HG03354 (cell line): ENCODE measurements around the gene C1orf185.
"Not testable (repeated sequence)": the region's sequence is repeated elsewhere in the genome, so short reads cannot be mapped to it uniquely, and the experiment has no call there.

ENCODE experiments used
- ATAC-seq: cut with Tn5 transposase; IDR thresholded peaks from one replicate; pipeline ENCODE4 v1.9.1; 2021; ENCODE audit warnings: mild to moderate bottlenecking; ENCODE audit not compliant: unreplicated experiment, poor library complexity, severe bottlenecking

Gene C1orf185

DNA sequence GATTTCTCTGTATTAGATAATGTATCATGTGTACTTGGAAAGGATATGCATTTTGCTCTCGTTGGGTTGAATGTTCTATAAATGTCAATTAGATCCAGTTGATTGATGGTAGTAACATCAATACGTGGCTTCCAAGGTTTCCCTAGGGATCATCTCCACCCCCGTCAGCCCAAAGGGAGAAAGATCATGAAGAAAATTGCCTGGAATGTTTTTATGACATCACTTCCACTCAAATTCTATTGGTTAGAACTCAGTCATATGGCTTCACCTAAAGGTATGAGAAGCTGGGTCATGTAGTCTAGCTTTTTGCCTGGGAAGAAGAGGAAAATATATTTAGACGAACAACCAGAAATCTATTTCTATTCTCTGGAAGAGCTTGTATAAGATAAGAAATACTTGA lies at the start of gene C1orf185:
C1orf185 (plus strand) TSS at position 253 of the 400 bp plus-strand sequence; CDS start at position 259, 6 bp downstream.
- ATAC-seq, result no peak

DNA sequence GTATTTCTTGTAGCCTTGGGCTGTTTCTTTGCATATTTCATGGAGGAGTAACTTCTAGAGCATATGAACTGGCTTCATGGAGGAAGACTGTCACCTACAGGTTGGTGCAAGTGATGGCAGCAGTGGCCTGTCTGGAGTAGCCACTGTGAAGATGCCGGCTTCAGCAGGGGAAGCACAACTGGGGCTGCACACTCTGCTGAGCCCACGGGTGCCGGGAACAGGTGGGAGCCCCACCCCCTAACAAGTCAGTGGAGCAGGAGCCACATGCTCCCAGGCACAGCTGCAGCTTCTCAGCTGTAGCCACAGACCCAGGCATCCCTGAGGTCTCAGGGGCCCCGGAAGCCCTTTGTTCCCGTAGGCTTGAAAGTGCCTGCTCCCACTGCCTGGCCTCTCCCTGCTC lies 43.2 kb upstream of the C1orf185 start:
- ATAC-seq, result no peak

DNA sequence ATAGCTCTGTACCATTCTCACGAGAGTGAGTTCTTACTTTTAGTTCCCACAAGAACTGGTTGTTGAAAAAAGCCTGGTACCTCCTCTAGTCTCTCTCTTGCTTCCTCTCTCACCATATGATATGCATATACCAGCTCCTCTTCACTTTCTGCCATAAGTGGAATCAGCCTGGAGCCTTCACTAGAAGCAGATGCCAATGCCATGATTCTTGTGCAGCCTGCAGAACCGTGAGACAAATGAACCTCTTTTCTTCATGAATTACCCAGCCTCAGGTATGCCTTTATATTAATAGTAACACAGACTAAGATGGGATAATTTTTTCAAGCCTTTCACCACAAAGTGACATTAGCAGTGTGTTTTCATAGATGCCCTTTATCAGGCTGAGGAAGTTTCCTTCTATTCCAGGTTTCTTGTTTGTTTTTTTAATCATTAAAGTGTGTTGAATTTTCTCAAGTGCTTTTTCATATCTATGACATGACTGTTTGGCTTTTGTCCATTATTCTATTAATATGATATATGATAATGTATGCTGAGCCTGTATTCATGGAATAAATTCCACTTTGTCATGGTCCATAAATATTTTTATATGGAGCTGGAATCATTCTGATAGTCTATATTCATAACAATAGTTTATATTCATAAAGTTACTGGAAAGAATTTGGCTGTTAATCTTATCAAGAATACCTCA lies 40.7 kb upstream of the C1orf185 start:
- ATAC-seq, result no peak

DNA sequence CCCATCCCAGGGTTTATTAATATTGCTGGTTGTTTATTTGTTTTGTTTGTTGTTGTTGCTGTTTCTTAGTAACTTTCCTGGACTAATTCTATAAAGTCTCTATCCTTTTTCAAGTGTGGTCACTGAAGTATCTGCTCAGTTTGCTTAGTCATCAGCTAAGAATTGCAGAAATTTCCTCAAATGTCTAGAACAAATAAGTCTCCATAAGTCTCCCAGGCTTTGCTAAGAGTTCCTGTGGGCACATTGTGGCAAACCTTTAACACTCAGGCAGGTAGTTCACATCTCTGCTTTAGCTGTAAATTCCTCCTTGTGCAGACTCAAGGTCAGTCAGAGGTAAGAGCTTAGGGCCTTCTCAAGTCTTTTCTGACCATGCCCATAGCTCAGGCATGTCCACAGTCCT lies 38.9 kb upstream of the C1orf185 start:
- no peak for ATAC-seq

DNA sequence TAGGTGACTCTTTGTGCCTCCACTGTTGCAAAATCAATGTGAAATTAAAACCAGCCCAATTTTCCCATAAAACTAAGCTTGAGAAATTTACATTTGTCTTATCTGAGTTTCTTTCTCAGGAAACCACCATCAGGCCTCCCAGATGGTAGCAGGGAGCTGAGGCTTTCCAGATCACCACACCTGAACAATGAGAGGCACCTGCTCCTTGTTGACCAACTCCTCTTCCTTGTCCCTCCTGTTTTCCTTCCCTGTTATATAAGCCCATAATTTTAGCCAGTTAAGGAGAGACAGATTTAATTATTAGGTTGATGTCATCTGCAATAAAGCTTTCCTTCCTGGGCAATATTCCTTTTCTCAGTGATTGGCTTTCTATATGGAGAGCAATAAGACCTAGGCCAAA lies 32.0 kb upstream of the C1orf185 start:
- ATAC-seq, result no peak

DNA sequence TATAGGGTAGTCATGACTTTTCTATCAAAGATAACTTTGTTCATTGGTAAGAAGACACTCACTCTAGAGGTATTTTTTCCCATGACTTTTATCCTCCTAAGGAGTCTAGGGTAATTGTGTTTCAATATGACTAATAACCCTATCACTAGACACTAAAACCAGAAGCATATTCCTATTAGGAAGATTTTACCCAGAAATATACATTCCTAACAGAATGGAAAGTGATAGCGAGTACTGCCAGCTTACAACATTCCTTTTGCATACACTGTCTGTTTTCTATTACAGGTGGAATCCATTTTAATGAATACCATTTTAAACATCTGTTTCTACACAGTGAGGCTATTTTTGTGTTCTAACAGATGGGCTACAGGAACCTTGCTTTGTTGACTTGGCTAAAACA lies 31.4 kb upstream of the C1orf185 start:
- ATAC-seq, result no peak

DNA sequence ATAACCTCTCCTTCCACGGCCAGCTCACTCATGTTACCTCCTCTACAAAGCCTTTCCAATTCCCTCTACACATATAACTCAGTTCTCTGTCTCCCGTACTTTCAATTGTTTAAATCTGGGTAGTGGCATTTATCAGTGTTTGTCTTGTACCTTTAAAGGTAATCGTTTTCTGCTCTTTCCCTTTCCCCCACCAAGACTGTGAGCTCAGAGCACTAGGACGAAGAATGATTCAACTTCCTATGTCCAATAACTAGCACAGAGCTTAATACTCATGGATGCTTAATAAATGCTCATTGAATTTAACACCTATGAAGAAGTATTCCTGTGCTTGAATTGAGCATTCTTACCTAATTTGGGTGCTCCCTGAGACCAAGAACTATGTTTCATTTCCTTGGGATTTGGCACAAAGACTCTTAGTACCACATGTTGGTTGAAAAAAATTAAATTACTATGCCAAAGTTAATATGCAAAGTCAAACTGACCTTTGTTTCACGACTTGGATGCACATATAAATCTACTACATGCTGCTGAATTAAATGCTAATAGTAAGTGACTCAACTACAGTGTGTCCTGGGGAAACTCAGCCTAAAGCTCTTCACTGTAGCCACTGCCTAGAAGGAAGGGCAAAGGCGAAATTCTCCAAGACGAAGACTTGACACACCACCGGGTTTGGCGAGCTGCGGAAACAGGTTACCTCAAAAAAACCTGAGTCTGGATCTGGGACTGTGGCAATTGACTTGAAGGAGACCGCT lies 30.6 kb upstream of the C1orf185 start:
- no peak for ATAC-seq

DNA sequence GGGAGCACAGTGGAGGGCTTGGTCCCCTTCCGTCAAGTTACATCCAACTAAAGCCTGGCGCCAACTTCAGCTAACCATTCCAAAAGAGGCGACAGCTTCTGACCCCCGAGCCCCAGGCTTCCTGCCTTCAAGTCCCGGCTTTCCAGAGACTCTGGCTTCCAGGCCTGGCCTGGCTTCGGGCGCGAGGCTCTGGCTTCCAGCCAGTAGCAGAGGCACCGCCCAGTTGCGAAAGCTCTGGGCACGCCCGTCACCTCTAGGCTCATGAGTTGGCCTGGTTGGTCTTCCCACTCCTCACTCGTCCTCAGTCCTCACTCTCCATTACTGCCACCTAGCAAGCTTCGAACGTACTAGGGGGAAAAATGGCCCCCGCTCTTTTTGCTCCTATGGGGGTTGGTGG lies 30.0 kb upstream of the C1orf185 start:
- no peak for ATAC-seq

DNA sequence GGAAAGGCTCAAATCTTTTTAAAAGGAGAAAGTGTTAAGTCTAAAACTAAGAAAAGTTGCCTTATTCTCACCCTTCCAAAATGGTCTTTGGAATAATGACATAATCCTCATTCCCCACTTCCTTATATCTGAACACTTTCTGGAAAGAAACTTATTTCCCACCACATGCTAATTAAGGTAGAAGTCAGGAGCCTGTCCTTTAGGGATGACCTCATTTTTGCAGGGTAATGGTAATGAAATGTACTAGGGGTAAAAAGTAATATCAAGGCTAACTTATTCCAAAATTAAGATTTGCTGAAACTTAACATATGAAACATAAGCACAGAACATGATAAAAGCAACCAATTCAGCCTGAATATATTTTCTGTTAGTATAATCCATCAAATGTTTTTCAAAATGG lies 29.4 kb upstream of the C1orf185 start:
- no peak for ATAC-seq

DNA sequence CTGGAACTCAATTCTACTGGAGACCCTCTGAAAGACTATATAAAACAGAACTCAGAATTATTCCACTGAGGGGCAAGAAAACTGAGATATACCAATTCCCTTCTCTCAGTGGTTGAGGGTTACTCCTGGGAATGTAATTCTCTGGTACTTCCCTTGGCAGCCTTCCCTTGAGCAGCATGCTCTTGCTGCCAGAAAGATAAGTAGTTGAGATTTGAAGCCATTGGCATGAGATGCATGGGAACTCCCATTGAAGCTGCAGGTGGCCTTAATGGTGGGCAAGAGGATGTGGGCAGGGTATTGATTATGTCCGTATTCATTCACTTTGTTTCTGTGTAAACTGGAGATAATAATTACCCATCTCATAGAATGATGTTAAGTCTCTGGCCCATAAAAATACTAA lies 28.6 kb upstream of the C1orf185 start:
- ATAC-seq, result no peak

DNA sequence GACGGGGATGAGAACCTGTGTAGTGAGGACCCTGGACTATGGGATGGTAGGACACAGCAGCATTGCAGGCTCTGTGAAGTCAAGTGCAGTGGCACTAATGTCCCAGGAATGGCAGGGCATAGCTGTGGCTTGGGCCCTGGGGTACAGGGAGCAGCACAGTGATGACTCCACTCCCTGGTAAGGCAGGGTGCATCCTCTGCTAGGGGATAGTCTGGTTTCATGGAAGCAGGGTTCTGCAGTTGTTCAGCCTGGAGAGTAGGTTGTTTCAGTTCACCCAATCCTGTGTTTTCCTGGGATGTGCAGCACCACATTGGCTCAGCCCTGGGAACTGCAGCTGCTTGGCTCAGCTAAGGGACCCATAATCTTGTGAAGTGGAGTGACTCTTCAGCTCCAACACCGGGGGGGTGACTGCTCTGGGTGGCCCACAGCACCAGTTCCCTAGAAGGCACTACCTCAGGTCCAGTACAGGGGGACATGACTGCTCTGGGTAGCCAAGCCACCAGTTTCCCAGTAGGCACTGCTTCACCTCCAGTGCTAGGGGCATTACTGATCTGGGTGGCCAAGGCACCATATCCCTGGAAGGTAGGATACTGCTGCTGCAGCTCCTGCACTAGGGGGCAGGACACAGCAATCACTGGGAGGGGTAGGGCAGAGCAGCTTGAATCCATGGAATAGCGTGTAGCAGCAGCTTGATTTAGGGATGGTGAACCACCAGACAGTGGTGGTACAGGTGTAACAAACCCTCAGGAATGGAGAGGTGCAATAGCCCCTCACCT lies 15.3 kb upstream of the C1orf185 start:
- ATAC-seq, result no peak

DNA sequence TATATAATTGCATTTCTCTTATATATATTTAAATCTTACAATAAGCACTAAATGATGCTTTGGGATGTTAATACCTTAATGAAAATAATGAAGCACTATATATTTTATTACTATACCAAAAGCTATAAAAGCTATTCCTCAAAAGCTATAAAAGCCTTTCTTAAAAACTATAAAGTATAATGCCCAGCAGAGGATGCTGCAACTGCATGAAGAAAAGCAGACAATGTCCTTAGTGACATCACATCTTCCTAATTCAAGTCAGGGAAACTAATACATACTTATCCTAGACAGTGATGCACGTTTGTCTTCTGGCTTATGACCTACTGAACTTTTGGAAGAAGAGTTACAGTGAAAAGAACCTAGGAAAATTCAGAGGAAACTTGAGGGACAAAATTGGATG lies 13.6 kb upstream of the C1orf185 start:
- no peak for ATAC-seq

DNA sequence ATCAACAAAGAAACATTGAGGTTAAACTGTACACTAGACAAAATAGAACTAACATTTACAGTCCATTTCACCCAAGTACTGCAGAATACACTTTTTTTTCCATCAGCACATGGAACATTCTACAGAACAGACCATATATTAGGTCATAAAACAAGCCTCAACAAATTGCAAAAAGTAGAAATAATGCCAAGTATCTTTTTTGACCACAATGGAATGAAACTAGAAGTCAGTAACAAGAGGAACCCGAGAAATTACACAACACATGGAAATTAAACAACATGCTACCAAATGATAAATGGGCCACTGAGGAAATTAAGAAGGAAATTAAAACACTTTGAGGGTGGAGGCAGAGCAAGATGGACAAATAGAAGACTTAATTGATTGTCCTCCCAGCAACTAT lies 8.4 kb upstream of the C1orf185 start:
- ATAC-seq, result no peak

DNA sequence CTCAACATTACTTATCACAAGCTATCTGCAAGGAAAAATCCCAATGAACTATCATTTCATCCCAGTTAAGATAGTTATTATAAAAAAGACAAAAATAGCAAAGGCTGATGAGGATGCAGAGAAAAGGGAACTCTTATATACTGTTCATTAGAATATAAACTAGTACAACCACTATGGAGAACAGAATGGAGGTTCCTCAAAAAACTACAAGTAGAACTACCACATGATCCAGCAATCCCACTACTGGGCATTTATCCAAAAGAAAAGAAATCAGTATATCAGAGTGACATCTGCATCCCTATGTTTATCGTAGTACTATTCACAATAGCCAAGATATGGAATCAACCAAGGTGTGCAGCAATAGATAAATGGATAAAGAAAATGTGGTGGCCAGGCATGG lies 4.9 kb upstream of the C1orf185 start:
- no peak for ATAC-seq

DNA sequence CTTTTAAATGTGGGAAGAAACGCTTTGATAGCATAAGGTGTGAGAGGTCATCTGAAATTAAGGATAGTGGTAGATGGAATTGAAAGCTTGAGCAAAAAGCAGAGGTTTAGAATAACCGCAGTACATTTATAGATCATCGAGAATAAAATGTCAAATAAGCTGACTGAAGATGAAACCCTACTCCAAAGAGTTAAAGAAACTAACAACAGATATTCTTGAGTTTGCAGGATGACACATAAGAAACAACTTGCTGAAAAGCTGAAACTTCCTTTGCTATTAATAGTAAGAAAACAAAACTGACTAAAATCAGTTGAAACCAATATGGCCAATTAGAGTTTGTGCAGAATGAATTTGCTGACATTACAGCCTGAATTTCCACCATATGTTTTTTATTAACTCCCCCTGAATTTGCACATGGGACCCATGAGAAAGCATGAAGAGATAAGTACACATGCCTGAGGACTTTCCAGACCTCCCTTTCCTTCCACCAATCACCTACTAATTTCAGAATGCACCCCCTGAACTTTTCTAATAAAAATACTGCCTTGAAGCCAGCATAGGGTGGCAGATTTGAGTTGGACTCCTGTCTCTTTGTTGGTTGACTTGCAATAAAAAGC lies 1.7 kb upstream of the C1orf185 start:
- no peak for ATAC-seq

DNA sequence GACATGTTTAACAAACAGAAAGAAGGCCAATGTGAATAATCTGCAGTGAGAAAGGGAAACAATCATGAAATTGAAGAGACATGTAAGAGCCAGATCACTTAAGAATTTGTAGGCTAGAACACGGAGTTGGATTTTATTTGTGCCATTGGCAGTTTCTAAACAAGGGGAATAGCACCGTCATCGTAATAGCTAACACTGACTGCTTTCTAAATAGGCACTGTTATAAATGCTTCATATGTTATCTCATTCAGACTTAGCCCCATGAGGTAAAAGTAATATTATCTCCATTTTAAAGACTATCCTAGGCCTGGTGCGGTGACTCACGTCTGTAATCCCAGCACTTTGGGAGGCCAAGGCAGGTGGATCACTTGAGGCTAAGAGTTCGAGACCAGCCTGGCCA lies 12.1 kb downstream of the C1orf185 start:
- ATAC-seq, result no peak

DNA sequence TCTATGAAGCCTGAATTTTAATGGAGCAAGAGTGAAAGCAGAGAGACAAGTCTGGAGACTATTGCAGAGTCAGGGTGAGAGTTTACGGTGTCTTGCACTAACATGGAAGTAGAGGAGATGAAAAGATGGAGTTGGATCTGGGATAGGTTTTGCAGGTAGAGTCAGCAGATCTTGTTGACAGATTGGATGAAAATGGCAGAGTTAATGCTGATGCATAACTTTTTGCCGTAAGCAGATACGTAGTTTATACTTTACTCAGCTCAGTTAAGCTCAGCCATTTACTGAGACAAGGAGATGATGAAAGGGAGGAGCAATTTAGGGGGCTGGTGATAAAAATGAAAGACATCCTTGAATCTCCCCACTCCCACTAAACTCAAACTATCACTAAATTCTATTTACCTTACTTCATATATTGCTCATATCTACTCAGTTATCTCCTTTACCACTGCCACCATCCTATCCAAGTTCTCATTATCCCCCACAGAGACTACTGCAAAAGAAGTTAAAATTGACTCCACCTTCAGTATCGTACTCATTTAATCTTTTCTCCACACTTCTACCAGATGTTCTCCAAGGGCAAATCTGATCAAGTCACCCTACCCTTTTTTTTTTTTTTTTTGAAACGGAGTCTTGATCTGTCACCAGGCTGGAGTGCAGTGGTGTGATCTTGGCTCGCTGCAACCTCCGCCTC lies 13.8 kb downstream of the C1orf185 start:
- no peak for ATAC-seq

DNA sequence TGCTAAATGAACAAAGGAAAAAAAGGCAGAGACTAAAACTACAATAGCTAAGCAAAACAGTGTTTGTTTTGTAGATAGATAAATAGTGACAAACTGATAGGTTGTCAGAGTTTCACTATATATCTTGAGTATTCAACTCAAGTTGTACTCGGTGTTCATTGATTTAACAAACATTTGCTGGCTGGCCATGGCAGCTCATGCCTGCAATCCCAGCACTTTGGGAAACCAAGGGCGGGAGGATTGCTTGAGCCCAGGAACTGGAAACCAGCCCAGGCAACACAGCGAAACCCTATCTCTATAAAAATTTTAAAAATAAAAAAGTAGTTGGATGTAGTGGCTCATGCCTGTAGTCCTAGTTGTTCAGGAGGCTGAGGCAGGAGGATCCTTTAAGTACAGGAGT lies 17.3 kb downstream of the C1orf185 start:
- no peak for ATAC-seq

DNA sequence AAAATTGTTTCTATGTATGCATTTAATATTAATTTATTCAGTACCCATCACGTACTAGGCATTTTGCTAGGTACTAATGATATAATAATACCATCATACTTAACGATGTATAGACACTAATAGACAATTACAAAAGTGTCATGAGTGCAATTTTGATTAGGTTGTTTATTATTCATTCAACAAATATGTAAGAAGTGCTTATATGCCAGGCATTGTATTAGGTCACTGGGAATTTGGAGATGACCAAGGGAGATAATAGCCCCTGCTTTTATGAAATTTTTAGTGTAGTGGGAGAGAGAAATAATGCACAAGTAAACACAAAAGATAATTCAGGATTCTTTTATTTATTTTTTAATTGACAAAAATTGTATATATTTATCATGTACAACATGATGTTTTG lies 18.6 kb downstream of the C1orf185 start:
- ATAC-seq, result no peak

DNA sequence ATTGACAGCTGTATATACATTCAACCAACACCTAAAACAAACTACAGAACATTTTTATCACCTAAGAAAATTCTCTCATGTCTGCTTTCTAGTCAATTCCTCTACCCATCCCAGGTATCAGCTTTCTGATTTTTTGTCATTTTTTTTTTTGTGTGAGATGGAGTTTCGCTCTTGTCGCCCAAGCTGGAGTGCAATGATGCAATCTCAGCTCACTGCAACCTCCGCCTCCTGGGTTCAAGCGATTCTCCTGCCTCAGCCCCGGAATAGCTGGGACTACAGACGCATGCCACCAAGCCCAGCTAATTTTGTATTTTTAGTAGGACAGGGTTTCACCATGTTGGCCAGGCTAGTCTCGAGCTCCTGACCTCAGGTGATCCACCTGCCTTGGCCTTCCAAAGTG lies 25.1 kb downstream of the C1orf185 start:
- ATAC-seq, result not testable (repeated sequence)
